HepG2 (cell line): ENCODE data around the gene ASH1L. TPM values are rescaled to one million over a fixed set of nuclear protein-coding genes. Genes with fewer than 3 reads are reported as not detected.
A peak's percentile ranks its signal among the peaks of the same experiment; 100 is the strongest.

ENCODE experiments used
- ATAC-seq: fragments of 200-7000 bp; cut with Tn5 transposase; 3 replicates; pipeline ENCODE4 v1.9.1; 2020; ENCODE audit warnings: mild to moderate bottlenecking, moderate library complexity
- BruUV-seq: library from RNA; stranded (reverse); fragments of 400-500 nt; replicated peaks from 2 replicates; lab custom pipeline; 2021; lab: Mats Ljungman, UMichigan
- CTCF ChIA-PET: fragments of 300-600 bp; formaldehyde crosslinking; extraction: SDS; loops from one replicate; lab custom pipeline; 2021; ENCODE audit warnings: low total read pairs, inconsistent platforms, low intra/inter-chr PET ratio; lab: Yijun Ruan, JAX
- POLR2A ChIA-PET: fragments of 350-600 bp; sonication (Branson Sonifier 250); formaldehyde crosslinking; loops from one replicate; lab custom pipeline; 2020; ENCODE audit warnings: antibody characterized with exemption, inconsistent platforms; lab: Yijun Ruan, JAX
- DNase-seq: peaks from one replicate; pipeline ENCODE4 v3.0.0-alpha.2; 2015; ENCODE audit warnings: low spot score
- FAIRE-seq: peaks from 3 replicates; lab custom pipeline; 2011; peaks lifted over from hg19 to GRCh38; lab: Jason Lieb, UNC
- H2AFZ ChIP-seq: one replicate; pipeline ENCODE4 v1.6.1; 2011; ENCODE audit warnings: low read length, inconsistent platforms
- H3K27ac ChIP-seq: fragments of 300-600 bp; 3 replicates; pipeline ENCODE4 v1.8.0; 2011; ENCODE audit warnings: mixed run types, mild to moderate bottlenecking, mixed read lengths, low read length, inconsistent platforms; ENCODE audit not compliant: insufficient read depth; ENCODE audit errors: extremely low read length
- H3K27me3 ChIP-seq, 2 experiments: fragments of 200-600 bp in 1 of 2; 2 replicates in 1 of 2; 3 replicates in 1 of 2; pipeline versions ENCODE4 v1.6.0 to v1.8.0; 2011; ENCODE audit warnings: low read length in 2 of 2, mild to moderate bottlenecking in 2 of 2, moderate library complexity in 2 of 2, inconsistent platforms in 1 of 2; ENCODE audit not compliant: insufficient read depth in 2 of 2, control insufficient read depth in 1 of 2
- H3K36me3 ChIP-seq, 2 experiments: fragments of 200-600 bp in 1 of 2; replicated peaks in 1 of 2; 2 replicates in 1 of 2; 3 replicates in 1 of 2; pipeline versions ENCODE4 v1.5.1 to v1.8.0; 2011; ENCODE audit warnings: low read length in 2 of 2, inconsistent platforms in 1 of 2; ENCODE audit not compliant: insufficient read depth in 2 of 2, control insufficient read depth in 1 of 2
- H3K4me1 ChIP-seq: 2 replicates; pipeline ENCODE4 v1.5.1; 2012; ENCODE audit warnings: low read length, inconsistent platforms; ENCODE audit not compliant: insufficient read depth
- H3K4me2 ChIP-seq: 2 replicates; pipeline ENCODE4 v1.6.0; 2011; ENCODE audit warnings: low read depth, low read length, inconsistent platforms
- H3K4me3 ChIP-seq, 3 experiments: fragments of 200-600 bp in 1 of 3; sonication (generic), shearing (Covaris generic) in 1 of 3; replicated peaks in 1 of 3; 2 replicates each; pipeline ENCODE4 v1.5.1; 2011 to 2016; ENCODE audit warnings: low read length in 3 of 3, inconsistent platforms in 2 of 3, low read depth in 2 of 3, mild to moderate bottlenecking in 2 of 3, control low read depth in 1 of 3, mixed read lengths in 1 of 3; ENCODE audit not compliant: insufficient read depth in 1 of 3
- H3K79me2 ChIP-seq: one replicate; pipeline ENCODE4 v1.6.1; 2011; ENCODE audit warnings: low read length, inconsistent platforms; ENCODE audit not compliant: insufficient read depth
- H3K9ac ChIP-seq: 2 replicates; pipeline ENCODE4 v1.6.0; 2011; ENCODE audit warnings: mild to moderate bottlenecking, low read depth, low read length, inconsistent platforms; ENCODE audit not compliant: insufficient read depth
- H3K9me3 ChIP-seq: 2 replicates; pipeline ENCODE4 v1.5.1; 2012; ENCODE audit warnings: mild to moderate bottlenecking, low read length
- H4K20me1 ChIP-seq: 2 replicates; pipeline ENCODE4 v1.6.0; 2011; ENCODE audit warnings: inconsistent platforms, mild to moderate bottlenecking, low read length, moderate library complexity; ENCODE audit not compliant: insufficient read depth
- ETV5 ChIP-seq: IDR thresholded peaks from 2 replicates; pipeline ENCODE4 v1.6.1; 2018; ENCODE audit warnings: missing biosample characterization, missing genetic modification reagents, inconsistent platforms, borderline replicate concordance
- HMG20B ChIP-seq: conservative IDR thresholded peaks from 2 replicates; pipeline ENCODE4 v1.6.1; 2016; ENCODE audit warnings: missing genetic modification reagents, missing compliant biosample characterization
- MAZ ChIP-seq, 2 experiments: sonication (generic) in 1 of 2; formaldehyde crosslinking in 1 of 2; IDR thresholded peaks; 2 replicates each; pipeline versions ENCODE4 v1.5.0 to v1.6.1; 2012 to 2020; ENCODE audit warnings: low read depth in 2 of 2, mild to moderate bottlenecking in 2 of 2, borderline replicate concordance in 1 of 2, improper control_type of control experiment in 1 of 2, low read length in 1 of 2, missing genetic modification reagents in 1 of 2, moderate library complexity in 1 of 2
- MEIS2 ChIP-seq: sonication (generic); formaldehyde crosslinking; IDR thresholded peaks from 2 replicates; pipeline ENCODE4 v1.9.0; 2021; ENCODE audit warnings: mild to moderate bottlenecking, missing genetic modification reagents
- MYNN ChIP-seq: sonication (generic); formaldehyde crosslinking; IDR thresholded peaks from 2 replicates; pipeline ENCODE4 v1.4.0; 2020; ENCODE audit warnings: mild to moderate bottlenecking, low read depth, missing genetic modification reagents
- NCOA5 ChIP-seq: sonication (generic); formaldehyde crosslinking; IDR thresholded peaks from 2 replicates; pipeline ENCODE4 v1.4.0; 2020; ENCODE audit warnings: missing genetic modification reagents
- RBAK ChIP-seq: sonication (generic); formaldehyde crosslinking; IDR thresholded peaks from 2 replicates; pipeline ENCODE4 v1.5.1; 2020; ENCODE audit warnings: mild to moderate bottlenecking, missing genetic modification reagents
- SMAD3 ChIP-seq: sonication (generic); formaldehyde crosslinking; IDR thresholded peaks from 2 replicates; pipeline ENCODE4 v1.4.0; 2020; ENCODE audit warnings: missing genetic modification reagents
- TBP ChIP-seq: sonication (generic); formaldehyde crosslinking; IDR thresholded peaks from 2 replicates; pipeline ENCODE4 v1.5.0; 2020; ENCODE audit warnings: missing genetic modification reagents
- ZFP36 ChIP-seq: fragments of 150-350 bp; IDR thresholded peaks from 2 replicates; pipeline ENCODE4 v1.6.1; 2018; ENCODE audit warnings: borderline replicate concordance, low read length, low read depth; ENCODE audit not compliant: partially characterized antibody
- ZNF124 ChIP-seq: sonication (generic); formaldehyde crosslinking; IDR thresholded peaks from 2 replicates; pipeline ENCODE4 v1.4.0; 2020; ENCODE audit warnings: missing genetic modification reagents
- ZNF160 ChIP-seq: sonication (generic); formaldehyde crosslinking; IDR thresholded peaks from 2 replicates; pipeline ENCODE4 v1.8.0; 2022; ENCODE audit warnings: mild to moderate bottlenecking, inconsistent platforms, missing genetic modification reagents
- ZNF180 ChIP-seq: sonication (generic); formaldehyde crosslinking; IDR thresholded peaks from 2 replicates; pipeline ENCODE4 v1.4.0; 2020; ENCODE audit warnings: low read depth, missing genetic modification reagents, borderline replicate concordance
- ZNF879 ChIP-seq: sonication (generic); formaldehyde crosslinking; IDR thresholded peaks from 2 replicates; pipeline ENCODE4 v1.8.1; 2023; ENCODE audit warnings: missing genetic modification reagents
- ZSCAN21 ChIP-seq: sonication (generic); formaldehyde crosslinking; IDR thresholded peaks from 2 replicates; pipeline ENCODE4 v1.8.0; 2022; ENCODE audit warnings: mild to moderate bottlenecking, missing genetic modification reagents, moderate library complexity, borderline replicate concordance
- WGBS: methylation state at CpG from one replicate; pipeline ENCODE4 v1.1.6; 2017; ENCODE audit warnings: low lambda C conversion rate; 5-methylcytosine and 5-hydroxymethylcytosine counted together
- in situ Hi-C: cut with HindIII; loops from 2 replicates; pipeline ENCODE4 v1.10.0; 2017; ENCODE audit warnings: low pct_unique_long_range_greater_than_20kb; ENCODE audit not compliant: extremely low pct_ligation_motif_present
- intact Hi-C: fragments of 100-400 bp; cut with micrococcal nuclease; formaldehyde crosslinking; loops from one replicate; pipeline ENCODE4 v1.10.0; 2022; ENCODE audit not compliant: unreplicated experiment
- polyA plus RNA-seq, 8 experiments: library from polyadenylated mRNA; depleted of rRNA in 3 of 8; stranded (reverse) in 7 of 8; unstranded in 1 of 8; fragments of >200 nt; fragmentation: Illumina TruSeq in 4 of 8; extraction: Trizol in 4 of 8; gene quantifications; 2 replicates each; pipeline versions ENCODE4 v1.2.1 to v1.2.3, GENCODE V29; 2011 to 2016; ENCODE audit warnings: low read depth in 4 of 8, missing spikeins in 1 of 8, mixed read lengths in 1 of 8; ENCODE audit not compliant: insufficient read depth in 1 of 8
- total RNA-seq, 5 experiments: library from RNA; depleted of rRNA; stranded (reverse); fragments of >200 nt; fragmentation: Illumina TruSeq; extraction: Trizol; gene quantifications; 2 replicates each; pipeline ENCODE4 v1.2.3, GENCODE V29; 2016; ENCODE audit warnings: low read depth in 1 of 5
- TF ChIP-seq, protein P1 (sequence below): sonication (generic); formaldehyde crosslinking; IDR thresholded peaks from 2 replicates; pipeline ENCODE4 v1.5.1; 2020; ENCODE audit warnings: mild to moderate bottlenecking, missing genetic modification reagents, borderline replicate concordance
- TF ChIP-seq, protein P2 (sequence below): sonication (generic); formaldehyde crosslinking; IDR thresholded peaks from 2 replicates; pipeline ENCODE4 v1.5.0; 2020; ENCODE audit warnings: mild to moderate bottlenecking, low read depth, missing genetic modification reagents, borderline replicate concordance
- TF ChIP-seq, protein P3 (sequence below): sonication (generic); formaldehyde crosslinking; IDR thresholded peaks from 2 replicates; pipeline ENCODE4 v1.5.0; 2020; ENCODE audit warnings: missing genetic modification reagents, mild to moderate bottlenecking, borderline replicate concordance

ASH1L gene
- total and polyA plus RNA-seq, 2 of the 13 experiments (the other 11 are each of a cell fraction or from before 2014, with no cell fraction given) = 10.2 to 15.3 TPM

DNA sequence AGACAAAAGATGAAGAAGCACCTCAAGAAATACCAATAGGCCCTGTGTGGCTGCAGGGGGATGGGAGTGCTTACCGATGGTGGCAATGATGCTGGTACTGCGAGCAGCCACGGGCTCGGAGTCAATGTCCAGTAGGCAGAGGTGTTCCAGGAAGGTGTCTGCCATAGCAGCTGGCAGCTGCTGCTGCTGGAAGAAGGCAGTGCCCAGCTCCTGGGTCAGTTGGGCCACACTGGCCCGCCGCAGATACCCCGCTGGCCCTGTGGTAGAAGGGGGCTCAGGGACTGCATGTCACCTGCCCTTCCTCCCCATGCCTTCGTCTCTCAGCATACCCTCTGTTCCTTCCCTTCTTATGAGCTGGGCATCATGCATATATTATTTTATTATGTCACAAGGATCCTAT lies 262.6 kb downstream of the ASH1L start (continued):
- TF ChIP-seq ZFP36 = no peak
- TF ChIP-seq MAZ (IDR thresholded peaks at IDR 0.05; ENCODE audit: borderline replicate concordance, low read depth, low read length) = no peak
- no peak for TF ChIP-seq MAZ (CRISPR knock-in tag; IDR thresholded peaks at IDR 0.05; ENCODE audit: low read depth)
- TF ChIP-seq, protein P1, sequence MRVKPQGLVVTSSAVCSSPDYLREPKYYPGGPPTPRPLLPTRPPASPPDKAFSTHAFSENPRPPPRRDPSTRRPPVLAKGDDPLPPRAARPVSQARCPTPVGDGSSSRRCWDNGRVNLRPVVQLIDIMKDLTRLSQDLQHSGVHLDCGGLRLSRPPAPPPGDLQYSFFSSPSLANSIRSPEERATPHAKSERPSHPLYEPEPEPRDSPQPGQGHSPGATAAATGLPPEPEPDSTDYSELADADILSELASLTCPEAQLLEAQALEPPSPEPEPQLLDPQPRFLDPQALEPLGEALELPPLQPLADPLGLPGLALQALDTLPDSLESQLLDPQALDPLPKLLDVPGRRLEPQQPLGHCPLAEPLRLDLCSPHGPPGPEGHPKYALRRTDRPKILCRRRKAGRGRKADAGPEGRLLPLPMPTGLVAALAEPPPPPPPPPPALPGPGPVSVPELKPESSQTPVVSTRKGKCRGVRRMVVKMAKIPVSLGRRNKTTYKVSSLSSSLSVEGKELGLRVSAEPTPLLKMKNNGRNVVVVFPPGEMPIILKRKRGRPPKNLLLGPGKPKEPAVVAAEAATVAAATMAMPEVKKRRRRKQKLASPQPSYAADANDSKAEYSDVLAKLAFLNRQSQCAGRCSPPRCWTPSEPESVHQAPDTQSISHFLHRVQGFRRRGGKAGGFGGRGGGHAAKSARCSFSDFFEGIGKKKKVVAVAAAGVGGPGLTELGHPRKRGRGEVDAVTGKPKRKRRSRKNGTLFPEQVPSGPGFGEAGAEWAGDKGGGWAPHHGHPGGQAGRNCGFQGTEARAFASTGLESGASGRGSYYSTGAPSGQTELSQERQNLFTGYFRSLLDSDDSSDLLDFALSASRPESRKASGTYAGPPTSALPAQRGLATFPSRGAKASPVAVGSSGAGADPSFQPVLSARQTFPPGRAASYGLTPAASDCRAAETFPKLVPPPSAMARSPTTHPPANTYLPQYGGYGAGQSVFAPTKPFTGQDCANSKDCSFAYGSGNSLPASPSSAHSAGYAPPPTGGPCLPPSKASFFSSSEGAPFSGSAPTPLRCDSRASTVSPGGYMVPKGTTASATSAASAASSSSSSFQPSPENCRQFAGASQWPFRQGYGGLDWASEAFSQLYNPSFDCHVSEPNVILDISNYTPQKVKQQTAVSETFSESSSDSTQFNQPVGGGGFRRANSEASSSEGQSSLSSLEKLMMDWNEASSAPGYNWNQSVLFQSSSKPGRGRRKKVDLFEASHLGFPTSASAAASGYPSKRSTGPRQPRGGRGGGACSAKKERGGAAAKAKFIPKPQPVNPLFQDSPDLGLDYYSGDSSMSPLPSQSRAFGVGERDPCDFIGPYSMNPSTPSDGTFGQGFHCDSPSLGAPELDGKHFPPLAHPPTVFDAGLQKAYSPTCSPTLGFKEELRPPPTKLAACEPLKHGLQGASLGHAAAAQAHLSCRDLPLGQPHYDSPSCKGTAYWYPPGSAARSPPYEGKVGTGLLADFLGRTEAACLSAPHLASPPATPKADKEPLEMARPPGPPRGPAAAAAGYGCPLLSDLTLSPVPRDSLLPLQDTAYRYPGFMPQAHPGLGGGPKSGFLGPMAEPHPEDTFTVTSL (CRISPR knock-in tag) = no peak
- no peak for TF ChIP-seq ZNF124
- no peak for TF ChIP-seq ZNF180 (CRISPR knock-in tag)
- no peak for TF ChIP-seq HMG20B (CRISPR knock-in tag)
- peak; percentile 43; the same call in 1 of the 2 replicates for TF ChIP-seq MEIS2

DNA sequence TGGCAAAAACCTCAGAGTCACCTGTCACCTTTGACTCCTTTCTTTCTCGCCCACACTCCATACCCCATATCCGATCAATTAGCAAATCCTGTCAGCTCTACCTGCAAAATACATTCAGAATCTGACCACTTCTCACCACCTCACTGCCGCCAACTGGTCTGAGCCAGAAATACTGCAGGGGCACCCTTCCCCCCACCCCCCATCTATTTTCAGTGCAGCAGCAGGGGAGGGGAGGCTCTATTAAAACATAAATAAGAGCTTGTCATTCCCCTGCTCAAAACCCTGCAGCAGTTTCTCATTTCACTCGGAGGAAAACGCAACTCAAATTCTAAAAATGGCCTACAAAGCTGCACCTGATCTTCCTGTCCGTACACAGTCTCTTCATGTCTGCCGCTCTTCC lies 265.2 kb downstream of the ASH1L start:
- in situ Hi-C loops = no loop called here
- ChIA-PET CTCF (no interaction called here), POLR2A (interaction anchor here (1.0 kb wide), 1 partner anchor 9 kb away, joined by 3 read pairs; no protein-coding TSS in a partner anchor)
- ATAC-seq (no peak), DNase-seq (no peak), FAIRE-seq (no peak)
- Histone ChIP-seq H3K4me1 (peaks cover 47% of the 10 kb centered on the region), H3K27ac (no peak overlapping the region), H3K9ac (no peak overlapping the region), H4K20me1 (no peaks in the 10 kb centered on the region), H3K36me3 (peaks cover 0 to 8% of the 10 kb centered on the region in 2 experiments; a peak in 3 of 5 replicates), H3K4me2 (no peak overlapping the region; the same call in 1 of the 2 replicates), H2AFZ (no peak overlapping the region), H3K79me2 (peaks cover 3% of the 10 kb centered on the region), H3K4me3 (no peak overlapping the region), H3K27me3 (no peaks in the 10 kb centered on the region), H3K9me3 (no peaks in the 10 kb centered on the region)
- intact Hi-C loops = no loop called here
- TF ChIP-seq SMAD3 (CRISPR knock-in tag) (no peak), MYNN (no peak), ETV5 (no peak), ZNF160 (CRISPR knock-in tag) (no peak), NCOA5 (CRISPR knock-in tag) (no peak), ZSCAN21 (no peak), ZNF879 (no peak), RBAK (CRISPR knock-in tag) (no peak), TBP (CRISPR knock-in tag) (no peak)
- TF ChIP-seq, protein P2, sequence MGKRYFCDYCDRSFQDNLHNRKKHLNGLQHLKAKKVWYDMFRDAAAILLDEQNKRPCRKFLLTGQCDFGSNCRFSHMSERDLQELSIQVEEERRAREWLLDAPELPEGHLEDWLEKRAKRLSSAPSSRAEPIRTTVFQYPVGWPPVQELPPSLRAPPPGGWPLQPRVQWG (CRISPR knock-in tag) = no peak
- TF ChIP-seq, protein P3, sequence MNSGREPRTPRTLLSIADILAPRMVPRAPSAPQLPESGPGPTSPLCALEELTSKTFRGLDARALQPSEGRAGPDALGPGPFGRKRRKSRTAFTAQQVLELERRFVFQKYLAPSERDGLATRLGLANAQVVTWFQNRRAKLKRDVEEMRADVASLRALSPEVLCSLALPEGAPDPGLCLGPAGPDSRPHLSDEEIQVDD (CRISPR knock-in tag) = no peak
- BruUV-seq = no TSS peak
- 98% methylated on average over 7 of the region's 7 CpGs for WGBS
